HG03280 (cell line): Measurements from ENCODE around the gene PCDHA1.
"Not testable (repeated sequence)": the region's sequence is repeated elsewhere in the genome, so short reads cannot be mapped to it uniquely, and the experiment has no call there.

ENCODE experiments used
- ATAC-seq: cut with Tn5 transposase; IDR thresholded peaks from one replicate; pipeline ENCODE4 v1.9.1; 2021; ENCODE audit warnings: mild to moderate bottlenecking, moderate library complexity; ENCODE audit not compliant: unreplicated experiment

Gene PCDHA1

DNA sequence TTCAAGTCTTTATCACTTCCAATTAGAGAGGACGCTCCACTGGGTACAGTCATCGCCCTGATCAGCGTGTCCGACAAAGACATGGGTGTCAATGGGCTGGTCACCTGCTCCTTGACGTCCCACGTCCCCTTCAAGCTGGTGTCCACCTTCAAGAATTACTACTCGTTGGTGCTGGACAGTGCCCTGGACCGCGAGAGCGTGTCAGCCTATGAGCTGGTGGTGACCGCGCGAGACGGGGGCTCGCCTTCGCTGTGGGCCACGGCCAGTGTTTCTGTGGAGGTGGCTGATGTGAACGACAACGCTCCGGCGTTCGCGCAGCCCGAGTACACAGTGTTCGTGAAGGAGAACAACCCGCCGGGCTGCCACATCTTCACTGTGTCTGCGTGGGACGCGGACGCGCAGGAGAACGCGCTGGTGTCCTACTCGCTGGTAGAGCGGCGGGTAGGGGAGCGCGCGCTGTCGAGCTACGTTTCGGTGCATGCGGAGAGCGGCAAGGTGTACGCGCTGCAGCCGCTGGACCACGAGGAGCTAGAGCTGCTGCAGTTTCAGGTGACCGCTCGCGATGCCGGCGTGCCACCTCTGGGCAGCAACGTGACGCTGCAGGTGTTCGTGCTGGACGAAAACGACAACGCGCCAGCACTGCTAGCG lies 22.4 kb downstream of the PCDHA1 start:
- ATAC-seq: not testable (repeated sequence)

DNA sequence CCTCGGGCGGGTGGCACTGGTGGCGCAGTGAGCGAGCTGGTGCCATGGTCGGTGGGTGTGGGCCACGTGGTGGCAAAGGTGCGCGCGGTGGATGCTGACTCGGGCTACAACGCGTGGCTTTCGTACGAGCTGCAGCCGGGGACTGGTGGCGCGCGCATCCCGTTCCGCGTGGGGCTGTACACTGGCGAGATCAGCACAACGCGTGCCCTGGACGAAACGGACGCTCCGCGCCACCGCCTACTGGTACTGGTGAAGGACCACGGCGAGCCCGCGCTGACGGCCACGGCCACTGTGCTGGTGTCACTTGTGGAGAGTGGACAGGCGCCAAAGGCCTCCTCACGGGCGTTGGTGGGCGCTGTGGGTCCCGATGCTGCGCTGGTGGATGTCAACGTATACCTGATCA lies 22.9 kb downstream of the PCDHA1 start:
- ATAC-seq: no peak

GRCh38 chr5:140821375-140822280 lies 35.7 kb downstream of the PCDHA1 start, which contains the start of gene PCDHA5:
Gene PCDHA5 (plus strand): TSS chr5:140821613.
- no peak for ATAC-seq

DNA sequence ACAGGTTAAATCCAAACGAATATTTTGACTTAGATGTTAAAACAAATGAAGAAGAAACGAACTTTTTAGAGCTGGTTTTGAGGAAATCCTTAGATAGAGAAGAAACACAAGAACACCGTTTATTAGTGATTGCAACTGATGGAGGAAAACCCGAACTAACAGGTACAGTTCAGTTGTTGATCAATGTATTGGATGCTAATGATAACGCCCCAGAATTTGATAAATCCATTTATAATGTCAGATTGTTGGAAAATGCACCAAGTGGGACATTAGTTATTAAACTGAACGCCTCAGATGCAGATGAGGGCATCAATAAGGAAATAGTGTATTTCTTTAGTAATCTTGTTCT lies 36.3 kb downstream of the PCDHA1 start:
- no peak for ATAC-seq

DNA sequence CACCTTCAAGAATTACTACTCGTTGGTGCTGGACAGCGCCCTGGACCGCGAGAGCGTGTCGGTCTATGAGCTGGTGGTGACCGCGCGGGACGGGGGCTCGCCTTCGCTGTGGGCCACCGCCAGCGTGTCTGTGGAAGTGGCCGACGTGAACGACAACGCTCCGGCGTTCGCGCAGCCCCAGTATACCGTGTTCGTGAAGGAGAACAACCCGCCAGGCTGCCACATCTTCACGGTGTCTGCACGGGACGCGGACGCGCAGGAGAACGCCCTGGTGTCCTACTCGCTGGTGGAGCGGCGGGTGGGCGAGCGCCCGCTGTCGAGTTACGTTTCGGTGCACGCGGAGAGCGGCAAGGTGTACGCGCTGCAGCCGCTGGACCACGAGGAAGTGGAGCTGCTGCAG lies 37.0 kb downstream of the PCDHA1 start:
- not testable (repeated sequence) for ATAC-seq

GRCh38 chr5:140823475-140823874 lies 37.5 kb downstream of the PCDHA1 start:
- no peak for ATAC-seq

GRCh38 chr5:140827704-140828361 lies 41.9 kb downstream of the PCDHA1 start, which contains the start of gene PCDHA6:
Gene PCDHA6 (plus strand): TSS chr5:140827960. CDS start chr5:140828092, 132 bp downstream.
- no peak for ATAC-seq

DNA sequence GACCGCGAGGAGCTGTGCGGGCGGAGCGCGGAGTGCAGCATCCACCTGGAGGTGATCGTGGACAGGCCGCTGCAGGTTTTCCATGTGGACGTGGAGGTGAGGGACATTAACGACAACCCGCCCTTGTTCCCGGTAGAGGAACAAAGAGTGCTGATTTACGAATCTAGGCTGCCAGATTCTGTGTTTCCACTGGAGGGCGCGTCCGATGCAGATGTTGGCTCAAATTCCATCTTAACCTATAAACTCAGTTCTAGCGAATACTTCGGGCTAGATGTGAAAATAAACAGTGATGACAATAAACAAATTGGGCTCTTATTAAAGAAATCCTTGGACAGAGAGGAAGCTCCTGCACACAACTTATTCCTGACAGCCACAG lies 42.4 kb downstream of the PCDHA1 start:
- ATAC-seq: no peak

GRCh38 chr5:140829511-140830501 lies 43.9 kb downstream of the PCDHA1 start:
- ATAC-seq: not testable (repeated sequence)

DNA sequence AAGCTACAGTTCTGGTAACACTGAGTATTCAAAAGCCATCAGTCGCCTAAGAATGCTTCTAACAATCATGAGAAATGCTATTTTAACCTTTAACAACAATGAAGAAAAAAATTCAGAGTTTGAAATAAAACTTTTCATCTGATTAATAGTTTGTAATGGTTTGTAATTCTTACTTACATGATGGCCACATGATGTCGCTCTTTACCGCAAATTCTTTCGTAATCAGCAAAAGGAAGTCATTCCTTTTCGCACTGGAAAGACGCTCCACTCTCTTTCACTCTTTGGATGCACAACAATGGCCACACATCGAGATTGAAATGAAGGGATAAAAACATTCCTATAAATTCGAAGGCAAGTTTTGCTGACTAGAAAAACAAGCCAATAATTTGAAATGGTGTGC lies 48.1 kb downstream of the PCDHA1 start, which contains the start of gene PCDHA7:
Gene PCDHA7 (plus strand): TSS at position 277 of the 400 bp plus-strand sequence. CDS start 115 bp downstream, at position 392.
- ATAC-seq: no peak

DNA sequence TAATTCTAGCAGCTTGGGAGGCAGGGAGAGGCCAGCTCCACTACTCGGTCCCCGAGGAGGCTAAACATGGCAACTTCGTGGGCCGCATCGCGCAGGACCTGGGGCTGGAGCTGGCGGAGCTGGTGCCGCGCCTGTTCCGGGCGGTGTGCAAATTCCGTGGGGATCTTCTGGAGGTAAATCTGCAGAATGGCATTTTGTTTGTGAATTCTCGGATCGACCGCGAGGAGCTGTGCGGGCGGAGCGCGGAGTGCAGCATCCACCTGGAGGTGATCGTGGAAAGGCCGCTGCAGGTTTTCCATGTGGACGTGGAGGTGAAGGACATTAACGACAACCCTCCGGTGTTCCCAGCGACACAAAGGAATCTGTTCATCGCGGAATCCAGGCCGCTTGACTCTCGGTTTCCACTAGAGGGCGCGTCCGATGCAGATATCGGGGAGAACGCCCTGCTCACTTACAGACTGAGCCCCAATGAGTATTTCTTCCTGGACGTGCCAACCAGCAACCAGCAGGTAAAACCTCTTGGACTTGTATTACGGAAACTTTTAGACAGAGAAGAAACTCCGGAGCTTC lies 48.6 kb downstream of the PCDHA1 start:
- not testable (repeated sequence) for ATAC-seq

GRCh38 chr5:140835622-140836510 lies 49.9 kb downstream of the PCDHA1 start:
- ATAC-seq: no peak

DNA sequence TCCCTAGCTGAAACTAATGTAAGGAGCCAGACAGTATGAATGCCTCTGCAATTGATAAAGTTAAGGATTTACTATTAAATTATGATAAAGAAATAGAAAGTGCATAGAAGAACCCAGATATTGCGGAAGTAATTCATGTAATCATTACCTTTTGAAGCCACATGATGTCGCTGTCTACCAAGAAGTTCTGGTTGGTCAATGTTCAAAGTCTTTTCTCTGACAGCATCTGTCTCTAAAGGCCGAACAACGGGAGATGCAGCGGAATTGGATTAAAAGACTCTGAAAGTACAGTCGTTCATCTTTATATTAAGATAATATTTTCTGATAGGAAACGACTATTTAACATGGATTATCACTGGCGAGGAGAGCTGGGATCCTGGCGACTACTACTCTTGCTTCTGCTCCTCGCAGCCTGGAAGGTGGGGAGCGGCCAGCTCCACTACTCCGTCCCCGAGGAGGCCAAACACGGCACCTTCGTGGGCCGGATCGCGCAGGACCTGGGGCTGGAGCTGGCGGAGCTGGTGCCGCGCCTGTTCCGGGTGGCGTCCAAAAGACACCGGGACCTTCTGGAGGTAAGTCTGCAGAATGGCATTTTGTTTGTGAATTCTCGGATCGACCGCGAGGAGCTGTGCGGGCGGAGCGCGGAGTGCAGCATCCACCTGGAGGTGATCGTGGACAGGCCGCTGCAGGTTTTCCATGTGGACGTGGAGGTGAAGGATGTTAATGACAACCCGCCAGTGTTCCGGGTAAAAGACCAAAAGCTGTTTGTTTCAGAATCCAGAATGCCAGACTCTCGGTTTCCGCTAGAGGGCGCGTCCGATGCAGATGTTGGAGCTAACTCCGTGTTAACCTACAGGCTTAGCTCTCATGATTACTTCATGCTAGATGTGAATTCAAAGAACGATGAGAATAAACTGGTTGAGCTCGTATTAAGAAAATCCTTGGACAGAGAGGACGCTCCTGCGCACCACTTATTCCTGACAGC lies 55.3 kb downstream of the PCDHA1 start, which contains the start of gene PCDHA8:
Gene PCDHA8 (plus strand): TSS at position 210 of the 985 bp plus-strand sequence. CDS start 135 bp downstream, at position 345.
- ATAC-seq: no peak

DNA sequence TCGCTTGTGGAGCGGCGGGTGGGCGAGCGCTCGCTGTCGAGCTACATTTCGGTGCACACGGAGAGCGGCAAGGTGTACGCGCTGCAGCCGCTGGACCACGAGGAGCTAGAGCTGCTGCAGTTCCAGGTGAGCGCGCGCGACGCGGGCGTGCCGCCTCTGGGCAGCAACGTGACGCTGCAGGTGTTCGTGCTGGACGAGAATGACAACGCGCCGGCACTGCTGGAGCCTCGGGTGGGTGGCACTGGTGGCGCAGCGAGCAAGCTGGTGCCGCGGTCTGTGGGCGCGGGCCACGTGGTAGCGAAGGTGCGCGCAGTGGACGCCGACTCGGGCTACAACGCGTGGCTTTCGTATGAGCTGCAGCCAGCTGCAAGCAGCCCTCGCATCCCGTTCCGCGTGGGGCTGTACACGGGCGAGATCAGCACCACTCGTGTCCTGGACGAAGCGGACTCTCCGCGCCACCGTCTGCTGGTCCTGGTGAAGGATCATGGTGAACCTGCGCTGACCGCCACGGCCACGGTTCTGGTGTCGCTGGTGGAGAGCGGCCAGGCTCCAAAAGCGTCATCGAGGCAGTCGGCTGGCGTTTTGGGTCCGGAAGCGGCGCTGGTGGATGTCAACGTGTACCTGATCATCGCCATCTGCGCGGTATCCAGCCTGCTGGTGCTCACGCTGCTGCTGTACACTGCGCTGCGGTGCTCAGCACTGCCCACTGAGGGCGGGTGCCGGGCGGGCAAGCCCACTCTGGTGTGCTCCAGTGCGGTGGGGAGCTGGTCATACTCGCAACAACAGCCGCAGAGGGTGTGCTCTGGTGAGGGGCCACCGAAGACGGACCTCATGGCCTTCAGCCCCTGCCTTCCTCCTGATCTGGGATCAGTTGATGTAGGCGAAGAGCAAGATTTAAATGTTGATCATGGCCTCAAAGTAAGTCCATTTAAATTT lies 57.1 kb downstream of the PCDHA1 start:
- ATAC-seq: no peak

- ATAC-seq: not testable (repeated sequence)
Observed at GRCh38 chr5:140848139-140849102, 62.5 kb downstream of the PCDHA1 start, which contains the start of gene PCDHA9. Gene PCDHA9 (plus strand): TSS chr5:140848382. CDS start chr5:140848496, 114 bp downstream.
